NB4 (cell line): ENCODE data around the gene CIT.

Source experiments
- DNase-seq: peaks from one replicate; pipeline ENCODE4 v3.0.0; 2010; ENCODE audit warnings: low read depth
- H3K4me3 ChIP-seq: one replicate; pipeline ENCODE4 v1.5.1; 2011; ENCODE audit warnings: mild to moderate bottlenecking, low read depth, low read length, moderate library complexity
- MYC ChIP-seq: IDR thresholded peaks from 2 replicates; pipeline ENCODE4 v1.6.1; 2011; ENCODE audit warnings: low read depth, low read length
- POLR2A ChIP-seq: IDR thresholded peaks from 2 replicates; pipeline ENCODE4 v1.6.1; 2011; ENCODE audit warnings: mild to moderate bottlenecking; ENCODE audit not compliant: insufficient read length; ENCODE audit errors: extremely low read depth
- TF ChIP-seq, protein P1 (sequence below): IDR thresholded peaks from one replicate; pipeline ENCODE4 v1.5.1; 2012; ENCODE audit warnings: low read depth, low read length
- TF ChIP-seq, protein P2 (sequence below): IDR thresholded peaks from 2 replicates; pipeline ENCODE4 v1.6.1; 2011; ENCODE audit warnings: low read depth, low read length

Gene CIT

DNA sequence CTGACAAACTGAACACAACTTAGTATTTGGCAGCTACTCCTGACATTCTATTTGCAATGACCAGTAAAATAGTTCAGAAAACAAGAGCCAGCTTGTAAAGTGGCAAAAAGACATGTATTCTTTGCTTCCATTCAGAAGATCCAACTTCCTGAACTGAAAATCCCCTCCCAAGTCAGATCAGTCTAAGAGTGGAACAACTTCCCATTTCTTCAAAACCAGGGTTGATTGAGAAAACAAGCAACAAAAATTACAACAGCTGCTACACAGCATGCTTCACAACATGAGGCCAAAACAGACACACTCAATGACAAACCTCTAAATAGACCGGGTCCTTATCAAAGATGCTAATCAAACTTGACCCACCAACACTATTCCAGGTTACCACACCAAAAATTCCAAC lies 40.3 kb downstream of the CIT start:
- peak; percentile 47 for DNase-seq
- no peak overlapping the region for H3K4me3 ChIP-seq
- TF ChIP-seq, protein P1, sequence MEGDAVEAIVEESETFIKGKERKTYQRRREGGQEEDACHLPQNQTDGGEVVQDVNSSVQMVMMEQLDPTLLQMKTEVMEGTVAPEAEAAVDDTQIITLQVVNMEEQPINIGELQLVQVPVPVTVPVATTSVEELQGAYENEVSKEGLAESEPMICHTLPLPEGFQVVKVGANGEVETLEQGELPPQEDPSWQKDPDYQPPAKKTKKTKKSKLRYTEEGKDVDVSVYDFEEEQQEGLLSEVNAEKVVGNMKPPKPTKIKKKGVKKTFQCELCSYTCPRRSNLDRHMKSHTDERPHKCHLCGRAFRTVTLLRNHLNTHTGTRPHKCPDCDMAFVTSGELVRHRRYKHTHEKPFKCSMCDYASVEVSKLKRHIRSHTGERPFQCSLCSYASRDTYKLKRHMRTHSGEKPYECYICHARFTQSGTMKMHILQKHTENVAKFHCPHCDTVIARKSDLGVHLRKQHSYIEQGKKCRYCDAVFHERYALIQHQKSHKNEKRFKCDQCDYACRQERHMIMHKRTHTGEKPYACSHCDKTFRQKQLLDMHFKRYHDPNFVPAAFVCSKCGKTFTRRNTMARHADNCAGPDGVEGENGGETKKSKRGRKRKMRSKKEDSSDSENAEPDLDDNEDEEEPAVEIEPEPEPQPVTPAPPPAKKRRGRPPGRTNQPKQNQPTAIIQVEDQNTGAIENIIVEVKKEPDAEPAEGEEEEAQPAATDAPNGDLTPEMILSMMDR, result no peak
- no peak for TF ChIP-seq MYC
- TF ChIP-seq, protein P2, sequence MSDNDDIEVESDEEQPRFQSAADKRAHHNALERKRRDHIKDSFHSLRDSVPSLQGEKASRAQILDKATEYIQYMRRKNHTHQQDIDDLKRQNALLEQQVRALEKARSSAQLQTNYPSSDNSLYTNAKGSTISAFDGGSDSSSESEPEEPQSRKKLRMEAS, result no peak
- TF ChIP-seq POLR2A, result no peak

DNA sequence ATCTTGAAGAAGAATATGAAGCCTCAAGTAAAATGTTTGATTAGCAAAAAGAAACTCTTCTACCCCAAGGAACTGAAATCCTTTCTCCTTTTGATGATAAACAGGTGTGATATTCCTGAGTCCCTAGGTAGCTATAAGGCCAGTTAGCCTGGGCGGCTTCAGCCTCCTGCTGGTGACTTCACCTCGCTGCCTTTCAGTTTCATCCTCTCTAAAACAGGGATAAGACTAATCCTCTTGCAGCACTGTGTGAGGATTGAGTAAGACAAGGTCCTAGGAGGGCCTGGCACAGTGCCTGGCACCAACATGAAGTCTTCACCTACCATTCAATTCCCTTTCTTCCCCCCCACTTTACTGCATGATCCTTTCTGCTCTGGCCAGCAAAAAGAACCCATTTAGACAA lies 42.1 kb downstream of the CIT start:
- no peak for TF ChIP-seq MYC
- TF ChIP-seq, protein P1, result no peak
- TF ChIP-seq, protein P2, result no peak
- TF ChIP-seq POLR2A, result no peak
- H3K4me3 ChIP-seq, result no peak overlapping the region
- DNase-seq, result no peak

DNA sequence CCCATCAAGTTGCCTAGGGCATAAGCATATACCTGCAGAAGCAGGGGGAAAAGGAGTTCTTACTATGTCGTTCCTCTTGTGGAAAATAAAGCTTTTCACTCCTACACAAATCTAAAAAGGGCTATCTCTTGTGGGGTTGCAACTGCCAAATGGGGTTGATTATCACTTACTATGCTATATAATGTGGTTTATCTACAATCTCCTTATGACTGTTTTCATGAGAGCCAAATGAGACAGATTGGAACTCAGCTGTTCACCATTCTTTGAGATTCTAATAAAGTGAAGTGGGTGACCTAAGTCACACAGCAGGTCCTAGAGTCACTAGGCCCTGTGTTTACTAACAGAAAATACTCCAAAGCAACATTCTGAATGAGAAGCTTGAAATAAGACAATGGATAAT lies 47.7 kb downstream of the CIT start:
- no peak for DNase-seq
- no peak overlapping the region for H3K4me3 ChIP-seq
- TF ChIP-seq MYC (no peak), POLR2A (no peak)
- TF ChIP-seq, protein P1, result no peak
- TF ChIP-seq, protein P2, result no peak

DNA sequence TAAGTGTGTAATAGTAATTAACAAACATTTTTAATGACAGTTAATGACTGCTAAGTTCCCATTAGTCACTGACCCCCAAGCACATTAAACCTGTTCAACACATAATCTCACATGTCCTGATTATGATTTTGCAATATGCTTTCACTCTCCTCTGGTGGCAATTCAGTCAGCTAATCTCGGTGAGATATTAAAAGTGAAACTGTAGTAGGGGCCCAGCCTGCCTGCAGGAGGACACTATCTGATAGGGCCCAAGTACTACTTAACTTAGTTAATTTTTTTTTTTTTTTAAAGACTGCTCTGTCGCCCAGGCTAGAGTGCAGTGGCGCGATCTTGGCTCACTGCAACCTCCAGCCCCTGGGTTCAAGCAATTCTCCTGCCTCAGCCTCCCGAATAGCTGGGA lies 48.8 kb downstream of the CIT start:
- TF ChIP-seq, protein P2, result no peak
- TF ChIP-seq, protein P1, result no peak
- TF ChIP-seq POLR2A, result no peak
- TF ChIP-seq MYC, result no peak
- no peak for DNase-seq

DNA sequence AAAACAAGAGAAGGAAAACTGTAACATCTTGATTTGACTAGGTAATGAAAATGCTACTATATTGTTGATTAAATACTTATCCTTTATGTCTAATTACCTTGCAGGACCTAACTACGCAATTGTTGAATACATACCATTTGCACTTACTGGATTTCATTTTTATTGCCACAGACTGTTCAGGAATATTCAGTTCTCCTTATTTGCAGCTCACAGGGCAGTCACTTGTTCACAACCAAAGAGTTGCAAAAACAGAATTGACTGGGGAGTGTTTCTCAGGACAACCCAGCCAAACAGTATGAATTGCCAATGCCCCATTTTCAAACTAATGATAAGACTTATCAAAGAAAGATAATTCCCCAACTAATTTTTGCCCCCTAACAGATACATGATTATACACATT lies 49.4 kb downstream of the CIT start:
- TF ChIP-seq, protein P1, result no peak
- no peak for TF ChIP-seq MYC
- H3K4me3 ChIP-seq, result no peak overlapping the region
- no peak for DNase-seq

More for the DNA sequence above, 48.8 kb downstream of the CIT start:
- no peak overlapping the region for H3K4me3 ChIP-seq

DNA sequence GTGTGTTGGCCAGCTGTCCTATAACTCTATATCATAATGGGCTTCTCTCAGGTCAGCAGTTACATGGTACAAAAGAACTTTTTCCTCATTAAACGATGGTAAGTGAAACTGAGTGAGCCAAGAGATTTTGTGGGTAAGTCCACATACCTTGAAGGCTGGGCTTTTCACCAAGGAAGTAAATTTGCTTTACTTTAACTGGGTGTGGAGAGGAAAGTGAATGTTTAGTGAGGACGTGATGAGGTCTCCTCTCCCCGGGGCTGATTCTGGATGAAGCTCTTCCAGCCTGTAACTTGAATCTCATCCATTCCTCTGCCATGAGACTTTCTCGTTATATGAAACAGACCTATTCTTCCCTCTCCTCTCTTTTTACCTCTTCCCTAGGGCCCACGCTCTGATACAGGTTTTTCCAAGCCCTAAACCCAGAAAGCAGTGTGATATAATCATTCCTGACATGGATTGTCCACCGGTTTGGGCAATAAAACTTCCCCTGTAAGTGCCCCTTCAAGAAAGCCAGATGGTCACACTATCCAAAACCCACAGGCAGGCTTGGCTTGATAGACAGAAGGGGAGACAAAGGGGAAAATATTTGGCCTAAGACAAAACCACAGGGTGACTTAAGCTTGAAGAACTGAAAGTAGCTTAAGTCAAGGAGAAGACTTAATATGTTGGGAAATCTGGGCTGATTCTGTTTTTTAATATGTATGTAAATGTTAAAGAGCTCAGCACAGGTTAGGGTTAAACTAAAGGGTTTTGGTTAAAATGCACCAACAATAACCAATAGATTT lies 50.3 kb downstream of the CIT start:
- H3K4me3 ChIP-seq, result no peak overlapping the region
- no peak for DNase-seq
- TF ChIP-seq MYC, result no peak
- TF ChIP-seq, protein P1, result no peak
- TF ChIP-seq, protein P2, result no peak
